HT1080 (cell line): ENCODE measurements around the gene CAPZA2. TPM values are rescaled to one million over a fixed set of nuclear protein-coding genes. Genes with fewer than 3 reads are reported as not detected.
"Not testable (repeated sequence)": the region's sequence is repeated elsewhere in the genome, so short reads cannot be mapped to it uniquely, and the experiment has no call there.

Experiments used
- DNase-seq: peaks from one replicate; pipeline ENCODE4 v3.0.0-alpha.2; 2015; ENCODE audit warnings: low read depth
- small RNA-seq: library from RNA; depleted of rRNA; stranded (forward); fragments of <200 nt; gene quantifications from one replicate; pipeline ENCODE3, GENCODE V24; 2014
- total RNA-seq: library from RNA; depleted of rRNA; stranded (reverse); fragments of >200 nt; shearing (Covaris generic); gene quantifications from 2 replicates; pipeline ENCODE4 v1.2.3, GENCODE V29; 2014; rRNA removed

CAPZA2 gene
- total RNA-seq, 1 experiment from 2014 or later = 103 TPM

- peak; percentile 85 for DNase-seq
Measured at GRCh38 chr7:116953906-116954838, 91.8 kb downstream of the CAPZA2 start.

- no peak for DNase-seq
Measured at GRCh38 chr7:116955340-116955739, 93.0 kb downstream of the CAPZA2 start.

- no peak for DNase-seq
Measured at GRCh38 chr7:116955801-116956476, 93.6 kb downstream of the CAPZA2 start.

GRCh38 chr7:116956477-116956804 lies 94.1 kb downstream of the CAPZA2 start:
- no peak for DNase-seq

GRCh38 chr7:116957874-116958273 lies 95.5 kb downstream of the CAPZA2 start:
- DNase-seq = no peak

- not testable (repeated sequence) for DNase-seq
Measured at GRCh38 chr7:116961966-116962673, 99.7 kb downstream of the CAPZA2 start.

- DNase-seq = no peak
Measured at GRCh38 chr7:116963234-116963633, 100.8 kb downstream of the CAPZA2 start.

- DNase-seq = no peak
Measured at GRCh38 chr7:116966601-116967000, 104.2 kb downstream of the CAPZA2 start.

GRCh38 chr7:116967254-116967922 lies 105.0 kb downstream of the CAPZA2 start:
- DNase-seq = no peak

- DNase-seq = no peak
Measured at GRCh38 chr7:116967983-116968382, 105.6 kb downstream of the CAPZA2 start.

GRCh38 chr7:116968631-116969030 lies 106.2 kb downstream of the CAPZA2 start:
- DNase-seq = no peak

GRCh38 chr7:116969371-116969902 lies 107.0 kb downstream of the CAPZA2 start:
- no peak for DNase-seq

- peak; percentile 42 for DNase-seq
Measured at GRCh38 chr7:116970238-116970910, 108.0 kb downstream of the CAPZA2 start.

GRCh38 chr7:116971153-116971552 lies 108.8 kb downstream of the CAPZA2 start:
- not testable (repeated sequence) for DNase-seq

Small RNA genes lying within 50 kb of the gene (small RNA-seq; reads per million reads assigned to genes)
- gene RF00019 (not detected), gene RF02179 (not detected), gene RF02180 (not detected), gene RF02188 (not detected), gene RNA5SP239 (not detected)

Other genes starting within 250 kb of the CAPZA2 start
- 108 and 124 TPM in 2 replicates for gene MET, start 190.4 kb upstream of the CAPZA2 start, total RNA-seq
- gene ST7, start 90.9 kb downstream of the CAPZA2 start, total RNA-seq = 15.1 and 22.6 TPM in 2 replicates